HCT116 (cell line): ENCODE data around the gene XPNPEP1. TPM values are rescaled to one million over a fixed set of nuclear protein-coding genes. Genes with fewer than 3 reads are reported as not detected.

ENCODE experiments used
- ATAC-seq: fragments of 200-7000 bp; cut with Tn5 transposase; 2 replicates; pipeline ENCODE4 v1.9.1; 2020; ENCODE audit warnings: mild to moderate bottlenecking, moderate library complexity
- BruUV-seq: library from RNA; stranded (reverse); fragments of 400-500 nt; replicated peaks from 2 replicates; lab custom pipeline; 2021; lab: Mats Ljungman, UMichigan
- CTCF ChIA-PET: fragments of 300-600 bp; sonication (Branson Sonifier 250); formaldehyde crosslinking; loops from one replicate; lab custom pipeline; 2021; ENCODE audit warnings: antibody characterized with exemption; lab: Charles Lee
- POLR2A ChIA-PET: fragments of 300-600, 350-600 bp; sonication (Branson Sonifier 250); formaldehyde crosslinking; loops from one replicate; lab custom pipeline; 2021; ENCODE audit warnings: antibody characterized with exemption; lab: Charles Lee
- RAD21 ChIA-PET, 2 experiments: fragments of 300-600 bp; sonication (Branson Sonifier 250); formaldehyde crosslinking; loops; one replicate each; lab custom pipeline; 2023; ENCODE audit warnings: low total read pairs in 2 of 2; ENCODE audit not compliant: uncharacterized antibody in 2 of 2, unreplicated experiment in 2 of 2, low non-redundant PET in 1 of 2; lab: Charles Lee
- DNase-seq: peaks from one replicate; pipeline ENCODE4 v3.0.0-alpha.2; 2010; ENCODE audit warnings: low read depth, low spot score
- H2AFZ ChIP-seq: fragments of 200-600 bp; shearing (Covaris generic), sonication (generic); 2 replicates; pipeline ENCODE4 v1.6.1; 2017; ENCODE audit warnings: low read depth, mixed run types, mixed read lengths, antibody characterized with exemption, low read length; ENCODE audit not compliant: poor library complexity, severe bottlenecking
- H3K27ac ChIP-seq: 2 replicates; pipeline ENCODE4 v1.5.1; 2012; ENCODE audit warnings: low read depth, low read length
- H3K27me3 ChIP-seq: fragments of 200-600 bp; sonication (generic); 2 replicates; pipeline ENCODE4 v1.6.1; 2016; ENCODE audit warnings: mixed run types, low read length, mixed read lengths; ENCODE audit not compliant: insufficient read depth
- H3K36me3 ChIP-seq, 2 experiments: fragments of 200-500 bp in 1 of 2; fragments of 200-600 bp in 1 of 2; sonication (Bioruptor generic) in 1 of 2; sonication (generic) in 1 of 2; 2 replicates each; pipeline versions ENCODE4 v1.5.1 to v1.6.1; 2014 to 2016; ENCODE audit warnings: low read length in 2 of 2, inconsistent platforms in 1 of 2, mixed read lengths in 1 of 2, mixed run types in 1 of 2; ENCODE audit not compliant: insufficient read depth in 2 of 2, control insufficient read depth in 1 of 2
- H3K4me1 ChIP-seq, 2 experiments: fragments of 200-600 bp in 1 of 2; sonication (generic) in 1 of 2; 2 replicates each; pipeline versions ENCODE4 v1.5.1 to v1.6.1; 2012 to 2017; ENCODE audit warnings: low read length in 2 of 2, inconsistent platforms in 1 of 2, mild to moderate bottlenecking in 1 of 2, mixed read lengths in 1 of 2, mixed run types in 1 of 2, moderate library complexity in 1 of 2; ENCODE audit not compliant: insufficient read depth in 2 of 2, control insufficient read depth in 1 of 2
- H3K4me2 ChIP-seq: fragments of 200-600 bp; sonication (generic); 2 replicates; pipeline ENCODE4 v1.6.1; 2017; ENCODE audit warnings: mixed run types, low read length, mixed read lengths
- H3K4me3 ChIP-seq, 2 experiments: fragments of 200-600 bp in 1 of 2; sonication (generic) in 1 of 2; replicated peaks in 1 of 2; 2 replicates each; pipeline ENCODE4 v1.5.1; 2011 to 2016; ENCODE audit warnings: low read length in 2 of 2, control low read depth in 1 of 2, low read depth in 1 of 2, mild to moderate bottlenecking in 1 of 2, mixed read lengths in 1 of 2, mixed run types in 1 of 2
- H3K79me2 ChIP-seq: fragments of 200-600 bp; sonication (generic); 2 replicates; pipeline ENCODE4 v1.6.1; 2017; ENCODE audit warnings: mild to moderate bottlenecking, mixed run types, low read length, moderate library complexity, mixed read lengths; ENCODE audit not compliant: insufficient read depth
- H3K9ac ChIP-seq: fragments of 200-600 bp; sonication (generic); 2 replicates; pipeline ENCODE4 v1.6.1; 2016; ENCODE audit warnings: low read length, mixed read lengths
- H3K9me2 ChIP-seq: fragments of 200-600 bp; sonication (generic), shearing (Covaris generic); 2 replicates; pipeline ENCODE4 v1.6.1; 2017; ENCODE audit warnings: mixed run types, mild to moderate bottlenecking, moderate library complexity; ENCODE audit not compliant: insufficient read depth
- H3K9me3 ChIP-seq, 2 experiments: fragments of 200-500 bp in 1 of 2; fragments of 200-600 bp in 1 of 2; sonication (Bioruptor generic) in 1 of 2; sonication (generic) in 1 of 2; 2 replicates each; pipeline ENCODE4 v1.6.1; 2014 to 2017; ENCODE audit warnings: low read length in 2 of 2, mixed read lengths in 2 of 2, inconsistent platforms in 1 of 2, low read depth in 1 of 2, mild to moderate bottlenecking in 1 of 2, mixed run types in 1 of 2, moderate library complexity in 1 of 2; ENCODE audit not compliant: control insufficient read depth in 1 of 2, insufficient read depth in 1 of 2
- H4K20me1 ChIP-seq: fragments of 200-600 bp; sonication (generic), shearing (Covaris generic); 2 replicates; pipeline ENCODE4 v1.6.1; 2017; ENCODE audit warnings: mixed run types, mild to moderate bottlenecking, moderate library complexity; ENCODE audit not compliant: insufficient read depth
- CBX3 ChIP-seq: IDR thresholded peaks from 2 replicates; pipeline ENCODE4 v1.6.1; 2012; ENCODE audit warnings: low read depth
- CTCF ChIP-seq, 3 experiments: fragments of 200-600 bp in 1 of 3; sonication (generic) in 1 of 3; IDR thresholded peaks in 2 of 3; conservative IDR thresholded peaks in 1 of 3; 2 replicates each; pipeline ENCODE4 v1.5.1; 2012 to 2017; ENCODE audit warnings: low read depth in 2 of 3, low read length in 2 of 3, antibody characterized with exemption in 1 of 3, borderline replicate concordance in 1 of 3, control low read depth in 1 of 3, mild to moderate bottlenecking in 1 of 3, mixed read lengths in 1 of 3, mixed run types in 1 of 3, moderate library complexity in 1 of 3; ENCODE audit not compliant: insufficient read depth in 1 of 3
- EGR1 ChIP-seq: IDR thresholded peaks from 2 replicates; pipeline ENCODE4 v1.6.1; 2012; ENCODE audit warnings: low read depth
- EZH2 ChIP-seq: fragments of 200-600 bp; sonication (generic); IDR thresholded peaks from 2 replicates; pipeline ENCODE4 v1.6.1; 2017; ENCODE audit warnings: antibody characterized with exemption, mixed run types
- EZH2phosphoT487 ChIP-seq: fragments of 200-600 bp; IDR thresholded peaks from 2 replicates; pipeline ENCODE4 v1.6.1; 2018; ENCODE audit warnings: antibody characterized with exemption, borderline replicate concordance
- FOSL1 ChIP-seq: IDR thresholded peaks from 2 replicates; pipeline ENCODE4 v1.6.1; 2012; ENCODE audit warnings: low read depth
- JUND ChIP-seq: IDR thresholded peaks from 2 replicates; pipeline ENCODE4 v1.6.1; 2012
- MAX ChIP-seq: IDR thresholded peaks from 2 replicates; pipeline ENCODE4 v1.6.1; 2012
- POLR2AphosphoS5 ChIP-seq: IDR thresholded peaks from 2 replicates; pipeline ENCODE4 v1.6.1; 2011; ENCODE audit warnings: mild to moderate bottlenecking, low read depth, low read length, moderate library complexity
- SIN3A ChIP-seq: IDR thresholded peaks from 2 replicates; pipeline ENCODE4 v1.6.1; 2012; ENCODE audit warnings: low read depth
- SRF ChIP-seq: IDR thresholded peaks from 2 replicates; pipeline ENCODE4 v1.6.1; 2012; ENCODE audit warnings: low read depth
- TCF7L2 ChIP-seq: IDR thresholded peaks from 2 replicates; pipeline ENCODE4 v1.7.0; 2011; ENCODE audit warnings: borderline replicate concordance, inconsistent platforms; ENCODE audit not compliant: insufficient read depth, insufficient read length; ENCODE audit errors: extremely low read depth
- YY1 ChIP-seq: IDR thresholded peaks from 2 replicates; pipeline ENCODE4 v1.6.1; 2011; ENCODE audit warnings: low read length, low read depth, moderate library complexity, mild to moderate bottlenecking; ENCODE audit not compliant: insufficient replicate concordance; ENCODE audit errors: extremely low read depth
- ZBTB33 ChIP-seq: IDR thresholded peaks from 2 replicates; pipeline ENCODE4 v1.6.1; 2011; ENCODE audit warnings: mild to moderate bottlenecking, low read length, moderate library complexity; ENCODE audit not compliant: insufficient replicate concordance; ENCODE audit errors: extremely low read depth
- ZFX ChIP-seq: fragments of 450-650 bp; IDR thresholded peaks from 2 replicates; pipeline ENCODE4 v1.6.1; 2017
- ZNF274 ChIP-seq: fragments of 200-500 bp; sonication (Bioruptor generic); IDR thresholded peaks from 2 replicates; pipeline ENCODE4 v1.6.1; 2014; ENCODE audit warnings: mild to moderate bottlenecking, low read depth, low read length, inconsistent platforms
- intact Hi-C: fragments of 100-400 bp; cut with micrococcal nuclease; formaldehyde crosslinking; loops from 2 replicates; pipeline ENCODE4 v1.10.0; 2022
- total RNA-seq: library from RNA; stranded (reverse); gene quantifications from one replicate; pipeline ENCODE4 v1.2.1, GENCODE V29; 2021; ENCODE audit not compliant: unreplicated experiment

XPNPEP1 gene
- total RNA-seq, 1 experiment from 2014 or later, result 87.3 TPM

- ATAC-seq (no peak), DNase-seq (no peak)
- H3K27me3 ChIP-seq, result no peaks in the 10 kb centered on the region
- POLR2A ChIA-PET, result no interaction called here
- TF ChIP-seq ZNF274, result no peak
- no peak for TF ChIP-seq CTCF (IDR thresholded peaks at IDR 0.05 in 2 of 3, conservative IDR thresholded peaks at IDR 0.05 in 1 of 3; ENCODE audit: borderline replicate concordance in 1 of 3, insufficient read depth in 1 of 3, low read depth in 2 of 3, low read length in 2 of 3)
- no peak for TF ChIP-seq ZBTB33
- TF ChIP-seq POLR2AphosphoS5, result no peak
- TF ChIP-seq TCF7L2, result no peak
- no peak for TF ChIP-seq FOSL1
- no peak for TF ChIP-seq ZFX
- no peak for TF ChIP-seq EZH2phosphoT487
- TF ChIP-seq EZH2, result no peak
- TF ChIP-seq MAX, result no peak
- TF ChIP-seq SRF, result no peak
- TF ChIP-seq YY1, result no peak
- no peak for TF ChIP-seq EGR1
- no peak for TF ChIP-seq JUND
- no peak for TF ChIP-seq CBX3
- TF ChIP-seq SIN3A, result no peak
- H3K9me2 ChIP-seq, result no peaks in the 10 kb centered on the region
- H3K4me2 ChIP-seq, result no peak overlapping the region
- H3K27ac ChIP-seq, result no peak overlapping the region
- intact Hi-C loops, result no loop called here
- H3K36me3 ChIP-seq, result peaks cover 14 to 28% of the 10 kb centered on the region in 2 experiments; a peak in 3 of 4 replicates
- CTCF ChIA-PET, result interaction anchor here (1.0 kb wide), 1 partner anchor 20 kb away, joined by 5 read pairs; no protein-coding TSS in a partner anchor
- H3K9ac ChIP-seq, result no peak overlapping the region
- no peaks in the 10 kb centered on the region for H3K4me1 ChIP-seq
- H3K79me2 ChIP-seq, result no peaks in the 10 kb centered on the region
- no peaks in the 10 kb centered on the region for H4K20me1 ChIP-seq
- H3K4me3 ChIP-seq, result no peak overlapping the region
- RAD21 ChIA-PET, result no interaction called here
- BruUV-seq, result no TSS peak
- no peaks in the 10 kb centered on the region for H3K9me3 ChIP-seq
- no peak overlapping the region for H2AFZ ChIP-seq
Measured at GRCh38 chr10:109863775-109864174, 59.5 kb downstream of the XPNPEP1 start.
